ENCODE measurements around the gene AJAP1. TPM values are rescaled to one million over a fixed set of nuclear protein-coding genes. Genes with fewer than 3 reads are reported as not detected.
"Not testable (repeated sequence)": the region's sequence is repeated elsewhere in the genome, so short reads cannot be mapped to it uniquely, and the experiment has no call there.

The AJAP1 gene
- total RNA-seq, 2 experiments from 2014 or later, result not detected

GRCh38 chr1:4664095-4664494 lies 9.7 kb downstream of the AJAP1 start:
- Mint-ChIP-seq H3K4me3 (no peak overlapping the region), H3K36me3 (ENCODE audit: low read depth) (no peaks in the 10 kb centered on the region), H3K4me1 (ENCODE audit: low read depth) (peaks cover 8% of the 10 kb centered on the region), H3K27ac (no peak overlapping the region), H3K9me3 (ENCODE audit: insufficient read depth) (no peaks in the 10 kb centered on the region), H3K27me3 (ENCODE audit: low read depth) (peaks cover 9% of the 10 kb centered on the region)
- no peak for DNase-seq
- no peak for ATAC-seq
- POLR2A ChIA-PET, result no interaction called here
- CTCF ChIA-PET, result no interaction called here

DNA sequence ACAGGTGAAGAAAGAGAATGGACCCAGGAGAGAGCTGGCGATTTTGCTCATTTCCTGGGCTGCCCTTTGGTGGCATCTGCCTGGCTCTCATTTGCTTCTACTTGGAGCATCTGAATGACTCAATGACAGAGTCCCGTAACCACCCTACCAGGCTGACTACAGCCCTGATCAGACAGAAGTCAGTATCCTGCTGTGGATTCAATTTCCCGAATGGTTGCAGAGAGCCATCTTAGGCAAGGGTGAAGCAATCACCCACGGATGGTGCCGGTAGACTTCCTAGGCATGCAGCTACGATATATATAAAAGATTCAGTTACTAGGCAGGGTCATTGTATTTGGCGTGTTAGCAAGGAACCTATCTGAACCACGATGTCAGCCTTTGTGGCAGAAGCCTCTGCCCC lies 10.2 kb downstream of the AJAP1 start:
- DNase-seq (no peak), ATAC-seq (no peak)
- peaks cover 4% of the 10 kb centered on the region for H3K27me3 Mint-ChIP-seq (ENCODE audit: low read depth)
- H3K9me3 Mint-ChIP-seq (ENCODE audit: insufficient read depth), result no peaks in the 10 kb centered on the region
- H3K4me3 Mint-ChIP-seq, result no peak overlapping the region
- ChIA-PET POLR2A (no interaction called here), CTCF (no interaction called here)
- no peak overlapping the region for H3K27ac Mint-ChIP-seq
- peaks cover 8% of the 10 kb centered on the region for H3K4me1 Mint-ChIP-seq (ENCODE audit: low read depth)
- H3K36me3 Mint-ChIP-seq (ENCODE audit: low read depth), result no peaks in the 10 kb centered on the region

DNA sequence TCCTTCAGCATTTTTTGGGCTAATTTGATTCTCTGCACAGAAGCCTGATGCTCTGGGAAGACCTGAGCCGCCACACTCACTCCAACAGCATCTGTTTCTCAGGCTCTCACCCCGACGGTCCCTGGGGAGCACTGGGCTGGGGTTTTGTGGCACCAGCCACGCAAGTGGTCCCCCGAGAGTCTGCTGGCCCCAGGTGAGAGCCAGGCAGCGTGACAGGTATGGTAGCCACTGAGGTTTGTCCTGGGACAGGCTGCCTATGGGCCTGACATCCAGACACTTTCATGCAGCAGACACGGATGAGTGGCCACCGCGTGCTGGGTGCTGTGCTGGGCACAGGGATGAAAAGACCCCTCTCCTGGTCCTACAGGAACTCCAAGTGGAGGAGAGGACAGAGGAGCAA lies 11.0 kb downstream of the AJAP1 start:
- POLR2A ChIA-PET, result no interaction called here
- no peak overlapping the region for H3K4me3 Mint-ChIP-seq

DNA sequence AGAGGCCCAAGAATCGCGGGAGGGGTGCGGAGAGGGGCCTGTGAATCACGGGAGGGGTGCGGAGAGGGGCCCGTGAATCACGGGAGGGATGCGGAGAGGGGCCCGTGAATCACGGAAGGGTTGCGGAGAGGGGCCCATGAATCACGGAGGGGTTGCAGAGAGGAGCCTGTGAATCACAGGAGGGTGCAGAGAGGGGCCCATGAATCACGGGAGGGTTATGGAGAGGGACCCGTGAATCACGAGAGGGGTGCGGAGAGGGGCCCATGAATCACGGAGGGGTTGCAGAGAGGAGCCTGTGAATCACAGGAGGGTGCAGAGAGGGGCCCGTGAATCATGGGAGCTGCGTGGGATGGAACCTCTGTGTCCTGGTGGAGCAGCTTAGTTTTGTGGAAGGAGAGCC lies 12.3 kb downstream of the AJAP1 start:
- H3K4me1 Mint-ChIP-seq (ENCODE audit: low read depth), result not testable (repeated sequence)

More for the DNA sequence above, 11.0 kb downstream of the AJAP1 start:
- Mint-ChIP-seq H3K4me1 (ENCODE audit: low read depth) (peaks cover 7% of the 10 kb centered on the region), H3K36me3 (ENCODE audit: low read depth) (no peaks in the 10 kb centered on the region), H3K27ac (no peak overlapping the region), H3K9me3 (ENCODE audit: insufficient read depth) (no peaks in the 10 kb centered on the region), H3K27me3 (ENCODE audit: low read depth) (peaks cover 3% of the 10 kb centered on the region)
- DNase-seq (no peak), ATAC-seq (no peak)
- CTCF ChIA-PET, result no interaction called here

GRCh38 chr1:4668743-4669700 lies 14.6 kb downstream of the AJAP1 start:
- ATAC-seq (no peak), DNase-seq (no peak)
- no peak overlapping the region for H3K4me3 Mint-ChIP-seq
- H3K27me3 Mint-ChIP-seq (ENCODE audit: low read depth), result no peaks in the 10 kb centered on the region
- H3K9me3 Mint-ChIP-seq (ENCODE audit: insufficient read depth), result no peaks in the 10 kb centered on the region
- H3K27ac Mint-ChIP-seq, result no peak overlapping the region
- ChIA-PET POLR2A (no interaction called here), CTCF (no interaction called here)
- H3K36me3 Mint-ChIP-seq (ENCODE audit: low read depth), result no peaks in the 10 kb centered on the region
- no peaks in the 10 kb centered on the region for H3K4me1 Mint-ChIP-seq (ENCODE audit: low read depth)

More for the DNA sequence above, 12.3 kb downstream of the AJAP1 start:
- DNase-seq; H3K4me3 Mint-ChIP-seq; H3K27me3 Mint-ChIP-seq (ENCODE audit: low read depth); POLR2A ChIA-PET; H3K9me3 Mint-ChIP-seq (ENCODE audit: insufficient read depth); H3K36me3 Mint-ChIP-seq (ENCODE audit: low read depth); CTCF ChIA-PET; ATAC-seq; H3K27ac Mint-ChIP-seq: not testable (repeated sequence)

- no peak for DNase-seq
Measured at GRCh38 chr1:4670265-4670664, 15.9 kb downstream of the AJAP1 start.

DNA sequence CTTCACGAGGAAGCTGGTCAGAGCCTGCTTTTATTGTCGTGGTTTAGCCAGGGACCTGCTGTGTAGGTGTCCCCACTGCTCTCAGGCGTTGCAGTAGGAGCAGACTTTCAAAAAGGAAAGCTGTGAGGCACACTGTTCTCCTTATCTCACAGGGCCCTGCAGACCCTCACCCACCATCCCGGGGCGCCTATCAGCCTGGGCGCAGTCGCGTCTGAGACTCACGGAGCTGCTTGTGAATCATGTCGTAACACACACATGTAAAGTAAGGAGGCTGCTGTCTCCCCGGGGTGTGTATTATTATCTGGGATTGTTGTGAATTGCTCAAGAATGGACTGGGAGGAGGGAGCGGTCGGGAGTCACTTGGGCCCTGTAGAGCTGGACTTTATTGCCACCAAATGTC lies 17.4 kb downstream of the AJAP1 start:
- DNase-seq (no peak), ATAC-seq (no peak)
- Mint-ChIP-seq H3K27me3 (ENCODE audit: low read depth) (no peaks in the 10 kb centered on the region), H3K9me3 (ENCODE audit: insufficient read depth) (no peaks in the 10 kb centered on the region), H3K4me1 (ENCODE audit: low read depth) (no peaks in the 10 kb centered on the region), H3K27ac (no peak overlapping the region), H3K4me3 (no peak overlapping the region), H3K36me3 (ENCODE audit: low read depth) (no peaks in the 10 kb centered on the region)
- POLR2A ChIA-PET, result no interaction called here
- CTCF ChIA-PET, result no interaction called here

More at GRCh38 chr1:4670265-4670664, 15.9 kb downstream of the AJAP1 start:
- H3K27me3 Mint-ChIP-seq (ENCODE audit: low read depth), result no peaks in the 10 kb centered on the region
- CTCF ChIA-PET, result no interaction called here
- H3K4me1 Mint-ChIP-seq (ENCODE audit: low read depth), result no peaks in the 10 kb centered on the region
- ATAC-seq, result no peak
- H3K27ac Mint-ChIP-seq, result no peak overlapping the region
- no peaks in the 10 kb centered on the region for H3K36me3 Mint-ChIP-seq (ENCODE audit: low read depth)
- H3K4me3 Mint-ChIP-seq, result no peak overlapping the region
- no peaks in the 10 kb centered on the region for H3K9me3 Mint-ChIP-seq (ENCODE audit: insufficient read depth)
- POLR2A ChIA-PET, result no interaction called here

GRCh38 chr1:4673494-4673893 lies 19.1 kb downstream of the AJAP1 start:
- DNase-seq (no peak), ATAC-seq (no peak)
- Mint-ChIP-seq H3K4me3 (no peak overlapping the region), H3K27me3 (ENCODE audit: low read depth) (no peaks in the 10 kb centered on the region), H3K4me1 (ENCODE audit: low read depth) (no peaks in the 10 kb centered on the region), H3K27ac (no peak overlapping the region), H3K9me3 (ENCODE audit: insufficient read depth) (no peaks in the 10 kb centered on the region), H3K36me3 (ENCODE audit: low read depth) (no peaks in the 10 kb centered on the region)
- ChIA-PET CTCF (no interaction called here), POLR2A (no interaction called here)

GRCh38 chr1:4674117-4674516 lies 19.7 kb downstream of the AJAP1 start:
- no peak overlapping the region for H3K27ac Mint-ChIP-seq
- ATAC-seq (no peak), DNase-seq (no peak)
- H3K4me1 Mint-ChIP-seq (ENCODE audit: low read depth), result no peaks in the 10 kb centered on the region
- H3K9me3 Mint-ChIP-seq (ENCODE audit: insufficient read depth), result no peaks in the 10 kb centered on the region
- H3K4me3 Mint-ChIP-seq, result no peak overlapping the region
- no peaks in the 10 kb centered on the region for H3K27me3 Mint-ChIP-seq (ENCODE audit: low read depth)
- POLR2A ChIA-PET, result no interaction called here
- CTCF ChIA-PET, result no interaction called here
- H3K36me3 Mint-ChIP-seq (ENCODE audit: low read depth), result no peaks in the 10 kb centered on the region

- no peaks in the 10 kb centered on the region for H3K4me1 Mint-ChIP-seq (ENCODE audit: low read depth)
- ATAC-seq, result no peak
- no peaks in the 10 kb centered on the region for H3K36me3 Mint-ChIP-seq (ENCODE audit: low read depth)
- CTCF ChIA-PET, result no interaction called here
- H3K27ac Mint-ChIP-seq, result no peak overlapping the region
- no peak overlapping the region for H3K4me3 Mint-ChIP-seq
- no peaks in the 10 kb centered on the region for H3K27me3 Mint-ChIP-seq (ENCODE audit: low read depth)
- POLR2A ChIA-PET, result no interaction called here
- no peaks in the 10 kb centered on the region for H3K9me3 Mint-ChIP-seq (ENCODE audit: insufficient read depth)
- no peak for DNase-seq
Measured at GRCh38 chr1:4674676-4675075, 20.3 kb downstream of the AJAP1 start.

DNA sequence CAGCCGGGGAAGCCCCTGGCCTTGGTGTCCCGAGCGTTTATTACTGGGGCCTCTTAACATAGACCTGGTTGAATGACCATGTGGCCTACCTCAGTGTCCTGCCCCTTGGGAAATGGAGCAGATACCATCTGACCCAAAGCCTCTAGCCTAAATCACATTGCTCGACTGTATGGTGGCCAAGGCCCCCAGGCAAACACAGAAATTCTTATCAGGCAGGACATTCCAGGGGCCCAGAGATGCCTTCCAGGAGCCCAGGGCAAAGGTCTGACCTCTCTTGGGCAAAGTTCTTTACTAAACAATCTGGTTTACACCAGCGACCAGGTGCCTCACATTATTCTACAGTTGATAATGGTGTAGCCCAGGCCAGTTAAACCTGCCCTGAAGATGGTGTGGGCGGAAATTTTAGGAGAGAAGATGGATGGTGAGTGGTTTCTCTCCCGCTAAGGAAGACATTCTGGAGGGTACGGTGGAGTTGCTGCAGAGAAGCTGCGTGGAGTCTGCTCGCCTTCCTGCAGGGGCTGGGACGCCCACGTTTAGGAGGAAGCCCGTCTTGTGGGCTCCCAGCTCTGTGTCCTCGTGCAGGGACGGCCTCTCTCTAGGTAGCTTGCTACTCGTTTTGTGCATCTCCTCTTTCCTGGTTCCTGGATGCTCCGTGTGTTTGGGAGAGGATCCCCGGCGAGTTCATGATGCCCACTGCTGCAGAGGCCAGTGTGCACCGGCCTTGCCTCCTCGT lies 21.2 kb downstream of the AJAP1 start:
- no peak overlapping the region for H3K27ac Mint-ChIP-seq
- no peaks in the 10 kb centered on the region for H3K36me3 Mint-ChIP-seq (ENCODE audit: low read depth)
- ATAC-seq, result no peak
- H3K27me3 Mint-ChIP-seq (ENCODE audit: low read depth), result no peaks in the 10 kb centered on the region
- DNase-seq, result no peak
- H3K4me1 Mint-ChIP-seq (ENCODE audit: low read depth), result no peaks in the 10 kb centered on the region
- ChIA-PET CTCF (no interaction called here), POLR2A (no interaction called here)
- H3K9me3 Mint-ChIP-seq (ENCODE audit: insufficient read depth), result no peaks in the 10 kb centered on the region
- no peak overlapping the region for H3K4me3 Mint-ChIP-seq

DNA sequence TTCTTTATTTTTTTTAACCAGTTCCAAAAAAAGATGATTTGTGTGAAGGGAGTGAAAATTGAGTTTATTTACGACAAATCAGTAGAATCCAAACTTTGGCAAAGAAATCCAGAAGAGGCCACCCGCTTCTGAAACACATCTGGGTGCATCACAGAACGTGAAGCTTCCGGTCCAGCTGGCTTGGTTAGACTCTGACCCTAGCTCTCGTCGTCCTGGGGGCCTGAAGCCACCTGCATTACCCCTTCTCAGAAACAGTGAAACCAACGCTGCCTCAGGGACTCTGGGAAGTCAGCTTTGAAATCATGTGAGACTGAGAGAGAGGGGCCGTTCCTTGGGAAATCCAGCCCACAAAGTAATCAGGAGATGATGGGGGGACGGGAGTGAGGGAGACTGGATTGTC lies 21.8 kb downstream of the AJAP1 start:
- ChIA-PET POLR2A (no interaction called here), CTCF (no interaction called here)
- no peak overlapping the region for H3K27ac Mint-ChIP-seq
- H3K4me3 Mint-ChIP-seq, result no peak overlapping the region
- no peaks in the 10 kb centered on the region for H3K27me3 Mint-ChIP-seq (ENCODE audit: low read depth)
- DNase-seq (no peak), ATAC-seq (no peak)
- no peaks in the 10 kb centered on the region for H3K4me1 Mint-ChIP-seq (ENCODE audit: low read depth)
- no peaks in the 10 kb centered on the region for H3K9me3 Mint-ChIP-seq (ENCODE audit: insufficient read depth)
- no peaks in the 10 kb centered on the region for H3K36me3 Mint-ChIP-seq (ENCODE audit: low read depth)

All from activated CD8-positive, alpha-beta T cell treated with anti-CD3 and anti-CD28 coated beads, Interleukin-2, amount 10 ng/mL, durations not matched to agents 7 days and 5 days (primary cell).